Measurements from ENCODE around the gene BLVRA.
A peak's percentile ranks its signal among the peaks of the same experiment; 100 is the strongest.

The BLVRA gene

GRCh38 chr7:43749383-43749940 is 9.0 kb upstream of the BLVRA start:
- DNase-seq (ENCODE audit: low spot score): no peak

GRCh38 chr7:43750016-43750887 is 8.2 kb upstream of the BLVRA start:
- DNase-seq (ENCODE audit: low spot score): no peak

GRCh38 chr7:43752411-43752810 is 6.1 kb upstream of the BLVRA start:
- no peak for DNase-seq (ENCODE audit: low spot score)

- no peak for DNase-seq (ENCODE audit: low spot score)
These were observed 5.1 kb upstream of the BLVRA start for GRCh38 chr7:43753271-43753810.

GRCh38 chr7:43753843-43754242 is 4.6 kb upstream of the BLVRA start:
- DNase-seq (ENCODE audit: low spot score): no peak

- DNase-seq (ENCODE audit: low spot score): no peak
These were observed 3.9 kb upstream of the BLVRA start for GRCh38 chr7:43754596-43754995.

- peak; percentile 86 for DNase-seq (ENCODE audit: low spot score)
These were observed 2.0 kb upstream of the BLVRA start for GRCh38 chr7:43756368-43757072.

- DNase-seq (ENCODE audit: low spot score): no peak
These were observed 1.3 kb upstream of the BLVRA start for GRCh38 chr7:43757073-43757720.

GRCh38 chr7:43758822-43759683 is 573 bp downstream of the BLVRA start:
- DNase-seq (ENCODE audit: low spot score): peak; percentile 79

- no peak for DNase-seq (ENCODE audit: low spot score)
These were observed 2.4 kb downstream of the BLVRA start for GRCh38 chr7:43760861-43761260.

GRCh38 chr7:43761382-43761781 is 2.9 kb downstream of the BLVRA start:
- DNase-seq (ENCODE audit: low spot score): no peak

- no peak for DNase-seq (ENCODE audit: low spot score)
These were observed 3.6 kb downstream of the BLVRA start for GRCh38 chr7:43761938-43762692.

GRCh38 chr7:43763183-43763582 is 4.7 kb downstream of the BLVRA start:
- no peak for DNase-seq (ENCODE audit: low spot score)

- no peak for DNase-seq (ENCODE audit: low spot score)
These were observed 5.7 kb downstream of the BLVRA start for GRCh38 chr7:43764039-43764761.

GRCh38 chr7:43764807-43765491 is 6.5 kb downstream of the BLVRA start:
- no peak for DNase-seq (ENCODE audit: low spot score)

- no peak for DNase-seq (ENCODE audit: low spot score)
These were observed 8.1 kb downstream of the BLVRA start for GRCh38 chr7:43766564-43766963.

GRCh38 chr7:43767311-43767710 is 8.8 kb downstream of the BLVRA start:
- no peak for DNase-seq (ENCODE audit: low spot score)

- DNase-seq (ENCODE audit: low spot score): no peak
These were observed 9.9 kb downstream of the BLVRA start for GRCh38 chr7:43768201-43768886.

GRCh38 chr7:43768887-43769272 is 10.4 kb downstream of the BLVRA start:
- no peak for DNase-seq (ENCODE audit: low spot score)

All from GM03348 (cell line).